Pancreas (tissue), 10 donors: ENCODE results near the gene CDH1. TPM values are rescaled to one million over a fixed set of nuclear protein-coding genes. Genes with fewer than 3 reads are reported as not detected.
"Not testable (repeated sequence)": the region's sequence is repeated elsewhere in the genome, so short reads cannot be mapped to it uniquely, and the experiment has no call there.

ENCODE experiments used
- ATAC-seq, 4 donors: fragments of 200-7000 bp; cut with Tn5 transposase; one replicate each; pipeline versions ENCODE4 v1.8.0 to v1.9.1; 2020; ENCODE audit warnings: mild to moderate bottlenecking in 4 of 4, moderate library complexity in 4 of 4
- DNase-seq, 6 donors: peaks; one replicate each; pipeline ENCODE4 v3.0.0-alpha.2; 2020
- FAIRE-seq: peaks from 2 replicates; lab custom pipeline; 2012; peaks lifted over from hg19 to GRCh38; lab: Jason Lieb, UNC
- H3K27ac ChIP-seq, 4 donors: fragments of 200-600 bp; sonication (generic); 1 replicate in 3 of 4; 2 replicates in 1 of 4; pipeline versions ENCODE4 v1.5.0 to v1.8.0; 2020
- H3K27me3 ChIP-seq, 4 donors: fragments of 200-600 bp; one replicate each; pipeline ENCODE4 v1.8.0; 2021
- H3K36me3 ChIP-seq, 3 donors: fragments of 200-600 bp; sonication (generic) in 1 of 3; one replicate each; pipeline versions ENCODE4 v1.5.0 to v1.8.0; 2020 to 2021
- H3K4me1 ChIP-seq, 3 donors: fragments of 200-600 bp; one replicate each; pipeline ENCODE4 v1.8.0; 2021
- H3K4me3 ChIP-seq, 4 donors: fragments of 200-600 bp; sonication (generic) in 2 of 4; one replicate each; pipeline versions ENCODE4 v1.5.0 to v1.8.0; 2020 to 2021
- H3K9me3 ChIP-seq, 4 donors: fragments of 200-600 bp; one replicate each; pipeline ENCODE4 v1.8.0; 2021
- WGBS, 2 donors: extraction: QIAGEN DNeasy Blood & Tissue Kit; methylation state at CpG; one replicate each; pipeline ENCODE4 v1.1.7; 2013; 5-methylcytosine and 5-hydroxymethylcytosine counted together
- intact Hi-C, 3 donors: fragments of 100-400 bp; cut with DNase I; formaldehyde crosslinking; loops; one replicate each; pipeline versions ENCODE4 v1.11.1 to v1.14.2; 2022
- polyA plus RNA-seq, 2 donors: library from polyadenylated mRNA; stranded (reverse); fragments of 200-250 nt; gene quantifications; one replicate each; pipeline ENCODE4 v1.2.3, GENCODE V29; 2013
- total RNA-seq, 6 donors: library from RNA; stranded (reverse); fragmentation: NEBNext Ultra II Directional in 4 of 6; extraction: Animal tissue kit (Norgen Biotek cat#: 25700) in 4 of 6; gene quantifications; one replicate each; pipeline versions ENCODE4 v1.2.1 to v1.2.4, GENCODE V29; 2021 to 2023
- TF ChIP-seq, protein P1 (sequence below), 4 donors: fragments of 200-600 bp; sonication (generic) in 3 of 4; IDR thresholded peaks; one replicate each; pipeline versions ENCODE4 v1.5.0 to v1.8.0; 2021; ENCODE audit warnings: antibody characterized with exemption in 4 of 4
- donor health status: healthy with polysubstance abuse.
- donor health status: DM: no; HTN: no; CAD: no; lungs with moderate emphysema.
- donor health status: DM: no; HTN: no; CAD: no.
- donor health status: control.
- donor health status: control.
- donor health status: Bipolar disorder and iron deficiency.
- donor health status: DM: yes; HTN: yes; CAD: no.
- donor health status: DM: no; HTN: no; CAD: no.
- donor health status: DM: no; HTN: no; CAD: no.
- donor health status: DM: yes; HTN: yes; CAD: no.

CDH1 gene
- total and polyA plus RNA-seq, 8 donors, result 52.8 to 258 (median 155) TPM

DNA sequence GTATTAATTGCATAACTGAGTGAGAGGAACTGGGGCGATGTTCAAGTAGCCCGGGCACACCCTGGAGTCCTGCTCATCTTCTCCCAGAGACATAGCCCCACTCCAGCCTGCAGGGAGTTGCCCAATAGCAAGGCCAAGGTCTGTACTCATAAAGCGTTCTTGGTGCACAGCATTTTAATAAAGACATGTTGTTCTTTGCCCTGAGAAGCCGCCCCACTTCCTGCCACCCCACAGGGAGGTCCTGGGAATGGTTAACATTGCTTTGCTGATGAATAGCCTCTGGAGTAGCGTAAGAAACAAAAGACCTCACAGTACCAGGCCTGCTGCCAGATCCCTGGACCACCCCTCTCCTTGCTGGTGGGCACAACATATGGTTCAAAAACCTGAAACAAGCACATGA, 21.6 kb upstream of the CDH1 start:
- FAIRE-seq (no peak), DNase-seq (no peak), ATAC-seq (no peak)
- H3K27me3 ChIP-seq, result no peaks in the 10 kb centered on the region
- H3K36me3 ChIP-seq, result no peaks in the 10 kb centered on the region
- H3K4me1 ChIP-seq, result no peaks in the 10 kb centered on the region
- H3K27ac ChIP-seq, result no peak overlapping the region
- WGBS, 2 donors, result 51 to 68% methylated on average over 5 of the region's 5 CpGs
- TF ChIP-seq, protein P1, sequence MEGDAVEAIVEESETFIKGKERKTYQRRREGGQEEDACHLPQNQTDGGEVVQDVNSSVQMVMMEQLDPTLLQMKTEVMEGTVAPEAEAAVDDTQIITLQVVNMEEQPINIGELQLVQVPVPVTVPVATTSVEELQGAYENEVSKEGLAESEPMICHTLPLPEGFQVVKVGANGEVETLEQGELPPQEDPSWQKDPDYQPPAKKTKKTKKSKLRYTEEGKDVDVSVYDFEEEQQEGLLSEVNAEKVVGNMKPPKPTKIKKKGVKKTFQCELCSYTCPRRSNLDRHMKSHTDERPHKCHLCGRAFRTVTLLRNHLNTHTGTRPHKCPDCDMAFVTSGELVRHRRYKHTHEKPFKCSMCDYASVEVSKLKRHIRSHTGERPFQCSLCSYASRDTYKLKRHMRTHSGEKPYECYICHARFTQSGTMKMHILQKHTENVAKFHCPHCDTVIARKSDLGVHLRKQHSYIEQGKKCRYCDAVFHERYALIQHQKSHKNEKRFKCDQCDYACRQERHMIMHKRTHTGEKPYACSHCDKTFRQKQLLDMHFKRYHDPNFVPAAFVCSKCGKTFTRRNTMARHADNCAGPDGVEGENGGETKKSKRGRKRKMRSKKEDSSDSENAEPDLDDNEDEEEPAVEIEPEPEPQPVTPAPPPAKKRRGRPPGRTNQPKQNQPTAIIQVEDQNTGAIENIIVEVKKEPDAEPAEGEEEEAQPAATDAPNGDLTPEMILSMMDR (IDR thresholded peaks at IDR 0.05), result no peak
- intact Hi-C loops, result no loop called here
- no peaks in the 10 kb centered on the region for H3K9me3 ChIP-seq
- H3K4me3 ChIP-seq, result no peak overlapping the region

DNA sequence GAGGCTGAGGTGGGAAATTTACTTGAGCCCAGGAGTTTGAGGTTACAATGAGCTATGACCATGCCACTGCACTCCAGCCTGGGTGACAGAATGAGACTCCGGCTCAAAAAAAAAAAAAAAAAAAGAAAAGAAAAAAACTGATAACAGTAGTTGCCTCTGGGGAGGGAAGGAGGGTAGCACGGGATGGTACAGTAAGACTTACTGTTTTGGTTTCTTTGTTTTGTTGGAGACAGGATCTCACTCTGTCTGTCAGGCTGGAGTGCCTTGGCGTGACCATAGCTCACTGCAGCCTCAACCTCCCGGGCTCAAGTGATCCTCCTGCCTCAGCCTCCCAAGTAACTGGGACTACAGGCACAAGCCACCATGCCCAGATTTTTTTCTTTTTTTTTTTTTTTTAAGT, 20.6 kb upstream of the CDH1 start:
- H3K36me3 ChIP-seq, H3K4me3 ChIP-seq, H3K27ac ChIP-seq, H3K27me3 ChIP-seq, DNase-seq, intact Hi-C loops, H3K9me3 ChIP-seq, H3K4me1 ChIP-seq, ATAC-seq, FAIRE-seq: not testable (repeated sequence)
- WGBS, 2 donors, result 83 to 97% methylated on average over 4 of the region's 4 CpGs

DNA sequence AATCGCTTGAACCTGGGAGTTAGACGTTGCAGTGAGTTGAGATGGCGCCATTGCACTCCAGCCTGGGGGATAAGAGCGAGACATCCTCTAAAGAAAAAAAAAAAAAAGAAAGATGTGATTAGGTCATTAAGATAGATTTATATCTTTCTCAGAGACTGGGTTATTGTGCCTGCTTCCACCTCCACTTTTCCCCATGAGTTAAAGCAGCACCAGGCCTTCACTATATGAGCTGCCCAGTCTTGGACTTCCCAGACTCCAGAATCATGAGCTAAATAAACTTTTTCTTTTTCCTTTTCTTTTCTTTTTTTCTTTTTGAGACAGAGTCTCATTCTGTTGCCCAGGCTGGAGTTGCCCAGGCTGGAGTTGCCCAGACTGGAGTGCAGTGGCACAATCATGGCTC, 19.4 kb upstream of the CDH1 start:
- FAIRE-seq (no peak), DNase-seq (no peak), ATAC-seq (no peak)
- WGBS, 2 donors, result 95 to 97% methylated on average over 4 of the region's 4 CpGs
- Histone ChIP-seq H3K27ac (no peak overlapping the region), H3K36me3 (no peaks in the 10 kb centered on the region), H3K9me3 (no peaks in the 10 kb centered on the region), H3K4me1 (no peaks in the 10 kb centered on the region), H3K4me3 (no peak overlapping the region), H3K27me3 (no peaks in the 10 kb centered on the region)
- intact Hi-C loops, result no loop called here
- TF ChIP-seq, protein P1 (IDR thresholded peaks at IDR 0.05), result no peak

DNA sequence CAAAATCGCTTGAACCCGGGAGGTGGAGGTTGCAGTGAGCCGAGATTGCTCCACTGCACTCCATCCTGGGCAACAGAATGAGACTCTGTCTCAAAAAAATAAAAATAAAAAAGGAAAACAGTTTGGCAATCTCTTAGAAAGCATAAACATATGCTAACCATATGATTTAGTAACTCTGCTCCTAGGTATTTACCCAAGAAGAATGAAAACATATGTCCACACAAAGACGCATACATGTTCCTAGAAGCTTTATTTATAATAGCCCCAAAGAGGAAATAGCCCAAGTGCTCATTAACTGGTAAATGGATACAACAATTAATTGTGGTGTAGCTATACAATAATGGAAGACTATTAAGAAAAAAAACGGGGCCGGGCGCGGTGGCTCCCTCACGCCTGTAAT, 18.5 kb upstream of the CDH1 start:
- Histone ChIP-seq H3K27ac (no peak overlapping the region), H3K4me3 (no peak overlapping the region), H3K9me3 (no peaks in the 10 kb centered on the region), H3K27me3 (no peaks in the 10 kb centered on the region), H3K36me3 (no peaks in the 10 kb centered on the region), H3K4me1 (no peaks in the 10 kb centered on the region)
- intact Hi-C loops, result no loop called here
- DNase-seq (no peak), ATAC-seq (no peak), FAIRE-seq (no peak)
- TF ChIP-seq, protein P1 (IDR thresholded peaks at IDR 0.05), result no peak
- 94% methylated on average over 9 of the region's 9 CpGs for WGBS, 2 donors

DNA sequence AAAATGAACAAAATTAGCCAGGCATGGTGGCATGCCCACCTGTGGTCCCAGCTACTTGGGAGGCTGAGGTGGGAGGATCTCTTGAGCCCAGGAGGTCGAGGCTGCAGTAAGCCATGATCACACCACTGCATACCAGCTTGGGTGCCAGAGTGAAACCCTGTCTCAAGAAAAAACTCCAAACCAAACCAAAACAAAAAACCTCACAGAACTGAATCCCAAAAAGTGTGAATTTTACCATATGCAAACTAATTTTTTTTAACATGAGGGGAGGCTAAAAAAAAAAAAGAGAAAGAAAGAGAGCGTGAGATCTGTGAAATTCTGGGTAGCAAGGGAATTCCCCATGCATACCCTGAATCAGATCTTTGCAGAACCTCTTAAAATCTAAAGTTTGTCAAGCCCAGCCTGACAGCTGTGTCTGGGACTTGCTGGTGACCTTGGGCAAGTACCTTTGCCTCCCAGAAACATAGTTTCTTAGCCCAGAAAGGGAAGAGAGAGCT, 17.1 kb upstream of the CDH1 start:
- TF ChIP-seq, protein P1 (IDR thresholded peaks at IDR 0.05), result no peak
- DNase-seq, result no peak
- Histone ChIP-seq H3K9me3 (no peaks in the 10 kb centered on the region), H3K27me3 (no peaks in the 10 kb centered on the region), H3K4me1 (no peaks in the 10 kb centered on the region), H3K4me3 (no peak overlapping the region), H3K36me3 (no peaks in the 10 kb centered on the region), H3K27ac (no peak overlapping the region)
- intact Hi-C loops, result no loop called here
- ATAC-seq, result no peak
- no peak for FAIRE-seq
- 89% methylated on average over 2 of the region's 2 CpGs for WGBS, 2 donors
